Left colon (tissue), 2 donors: ENCODE results near the gene TRPV2. TPM values are rescaled to one million over a fixed set of nuclear protein-coding genes. Genes with fewer than 3 reads are reported as not detected.
"Not testable (repeated sequence)": the region's sequence is repeated elsewhere in the genome, so short reads cannot be mapped to it uniquely, and the experiment has no call there.

Experiments used
- ATAC-seq: fragments of 200-7000 bp; cut with Tn5 transposase; one replicate; pipeline ENCODE4 v1.9.1; 2020; ENCODE audit warnings: mild to moderate bottlenecking, moderate library complexity
- DNase-seq, 2 donors: peaks; one replicate each; pipeline ENCODE4 v3.0.0-alpha.2; 2020
- intact Hi-C, 2 donors: fragments of 100-400 bp; cut with DNase I in 1 of 2; cut with micrococcal nuclease in 1 of 2; formaldehyde crosslinking; loops; one replicate each; pipeline versions ENCODE4 v1.11.2 to v1.14.0; 2022; cut with DNase I, micrococcal nuclease
- long read RNA-seq: library from polyadenylated mRNA; unstranded; transcript quantifications from one replicate; pipeline ENCODE4 v2.0.0, GENCODE V29; 2021
- total RNA-seq, 2 donors: library from RNA; stranded (reverse); fragmentation: NEBNext Ultra II Directional; extraction: Animal tissue kit (Norgen Biotek cat#: 25700); gene quantifications; one replicate each; pipeline ENCODE4 v1.2.1, GENCODE V29; 2021
- donor health status: DM: no; HTN: no; CAD: no.
- donor health status: DM: yes; HTN: yes; CAD: no.

TRPV2 gene
- 1 to 10 TPM; 4.4 to 9.2 TPM for total RNA-seq
- long read RNA-seq, partial matches to known transcripts = 0 of 5 reads
- long read RNA-seq, other reads (novel, unspliced or antisense) = 3 of 5 reads

DNA sequence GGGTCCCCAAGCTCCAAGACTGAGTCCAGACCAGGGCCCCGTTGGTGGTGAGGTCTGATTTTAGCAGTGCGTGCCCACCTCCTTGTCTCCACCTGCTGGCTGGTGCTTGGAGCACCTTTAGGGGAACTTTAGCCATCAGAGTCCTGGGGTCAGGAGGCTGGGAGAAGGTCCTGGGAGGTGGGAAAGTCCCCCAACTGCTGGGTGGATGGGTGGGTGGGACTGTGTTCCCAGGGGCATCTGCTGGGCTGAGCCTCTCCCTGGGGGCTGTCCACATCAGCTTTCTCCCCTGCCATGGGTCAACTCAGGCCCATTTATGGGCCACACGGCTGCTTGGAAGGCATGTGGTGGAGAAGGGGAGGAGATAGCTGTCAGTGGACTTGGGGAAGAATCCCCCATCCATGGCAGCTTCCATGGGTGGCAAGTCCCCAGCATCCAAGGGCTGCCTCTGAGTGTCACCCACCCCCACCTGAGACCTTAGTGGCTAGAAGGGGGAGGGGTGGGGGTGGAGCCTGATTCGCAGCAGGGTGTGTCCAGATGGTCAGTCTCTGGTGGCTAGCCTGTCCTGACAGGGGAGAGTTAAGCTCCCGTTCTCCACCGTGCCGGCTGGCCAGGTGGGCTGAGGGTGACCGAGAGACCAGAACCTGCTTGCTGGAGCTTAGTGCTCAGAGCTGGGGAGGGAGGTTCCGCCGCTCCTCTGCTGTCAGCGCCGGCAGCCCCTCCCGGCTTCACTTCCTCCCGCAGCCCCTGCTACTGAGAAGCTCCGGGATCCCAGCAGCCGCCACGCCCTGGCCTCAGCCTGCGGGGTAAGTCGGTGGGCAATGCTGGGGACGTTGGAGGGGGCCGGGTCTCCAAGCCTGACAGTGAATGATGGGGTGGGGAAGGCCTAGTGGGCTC, at the start of gene TRPV2:
Gene TRPV2, plus strand, starts transcription at position 541 of the 894 bp plus-strand sequence. CDS start 2,098 bp downstream, outside the sequence.
- ATAC-seq = peak; percentile 76
- intact Hi-C loops = no loop called here
- DNase-seq = peak in 1 of 2 donors; percentile 66

DNA sequence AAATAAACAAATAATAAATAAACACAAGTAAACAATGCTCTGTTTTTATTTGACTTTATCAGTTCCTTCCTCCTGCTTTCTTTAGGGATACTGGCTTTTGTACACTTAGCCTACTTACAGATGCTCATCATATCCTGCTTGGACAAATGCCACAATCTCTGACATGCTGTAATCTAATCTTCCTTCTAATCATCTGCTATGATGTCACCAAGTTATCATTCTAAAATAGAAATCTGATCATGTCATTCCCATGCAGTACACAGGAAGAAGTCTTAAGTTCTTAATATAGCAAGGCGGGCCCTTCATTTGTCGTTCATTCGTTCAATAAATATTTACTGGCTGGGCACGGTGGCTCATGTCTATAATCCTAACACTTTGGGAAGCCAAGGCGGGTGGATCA, 43.6 kb upstream of the TRPV2 start:
- intact Hi-C loops = no loop called here
- ATAC-seq (peak; percentile 41), DNase-seq (no peak)

DNA sequence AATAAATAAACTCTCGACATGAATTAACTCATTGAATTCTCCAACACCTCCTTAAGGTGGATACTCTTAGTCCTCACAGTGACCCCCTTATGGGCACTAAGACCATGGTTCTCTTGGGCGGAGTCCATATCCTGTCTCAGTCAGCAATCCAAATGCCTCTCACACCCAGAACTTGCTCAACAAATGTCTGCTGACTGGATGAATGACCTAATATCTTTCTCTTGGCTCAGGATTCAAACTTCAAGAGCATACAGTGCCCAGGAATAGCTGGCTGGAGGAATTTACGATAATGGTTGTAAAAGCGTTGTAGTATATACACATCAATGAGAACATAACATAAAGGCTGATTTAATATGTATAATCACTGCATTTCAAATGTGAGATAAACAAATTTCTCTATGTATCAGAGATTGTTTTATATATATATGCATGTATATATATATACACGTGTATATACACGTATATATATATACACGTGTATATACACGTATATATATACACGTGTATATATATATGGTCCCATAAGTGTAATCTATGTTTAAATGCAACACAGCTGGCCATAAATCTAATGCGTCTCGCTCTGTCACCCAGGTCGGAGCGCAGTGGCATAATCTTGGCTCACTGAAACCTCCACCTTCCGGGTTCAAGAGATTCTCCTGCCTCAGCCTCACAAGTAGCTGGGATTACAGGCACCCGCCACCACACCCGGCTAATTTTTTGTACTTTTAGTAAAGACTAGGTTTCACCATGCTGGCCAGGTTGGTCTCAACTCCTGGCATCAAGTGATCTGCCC, 41.0 kb upstream of the TRPV2 start:
- ATAC-seq (peak; percentile 80), DNase-seq (peak in 1 of 2 donors; percentile 53)
- intact Hi-C loops = no loop called here

DNA sequence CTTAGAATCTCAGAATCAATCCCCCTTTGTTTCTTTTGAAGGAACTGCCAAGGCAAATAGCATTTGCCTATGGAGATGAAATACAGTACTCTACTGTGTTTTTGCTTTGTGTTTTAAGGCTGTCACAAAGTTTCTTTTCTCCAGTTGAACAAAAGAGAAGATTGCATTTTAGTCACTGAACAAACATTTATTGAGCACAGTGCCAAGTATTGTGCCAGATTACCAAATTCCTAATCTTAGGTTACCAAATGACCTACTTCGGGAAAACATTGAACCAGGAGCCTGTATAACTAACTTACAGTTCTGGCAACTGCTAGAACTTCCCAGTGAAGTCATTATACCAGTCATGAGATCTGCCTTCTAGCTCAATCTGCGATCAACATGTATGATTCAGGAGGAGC, 37.4 kb upstream of the TRPV2 start:
- intact Hi-C loops = no loop called here
- ATAC-seq (no peak), DNase-seq (no peak)

DNA sequence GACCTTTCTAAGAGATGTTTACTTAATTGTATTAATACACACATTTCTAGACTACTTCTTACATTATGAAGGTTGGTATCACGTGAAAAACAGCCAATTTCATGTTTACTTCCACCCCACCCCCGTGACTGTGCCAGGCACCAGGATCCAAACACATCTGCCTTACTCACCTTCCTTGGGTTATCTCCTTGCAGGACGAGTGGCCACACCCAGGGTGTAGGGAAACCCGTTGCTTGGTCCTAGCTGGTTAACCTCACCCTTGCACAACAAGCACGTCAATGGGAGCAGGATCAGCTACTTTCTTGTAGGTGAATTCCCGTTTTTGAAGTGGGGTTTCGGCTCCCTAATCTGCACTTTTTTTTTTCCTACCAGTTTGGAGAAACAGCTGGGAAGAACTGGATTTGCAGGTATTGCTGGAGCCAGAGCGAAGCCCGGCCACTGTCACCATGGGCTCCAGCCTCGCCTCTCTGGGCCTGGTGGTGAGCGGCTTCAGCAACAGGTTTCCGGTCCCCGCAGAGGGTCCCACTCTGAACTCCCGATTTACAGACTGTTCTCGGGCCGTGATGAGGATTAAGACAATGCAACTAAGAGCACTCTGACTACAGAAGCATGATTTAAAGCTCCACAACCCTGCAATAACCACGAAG, 36.6 kb upstream of the TRPV2 start:
- DNase-seq = peak; percentile 54 to 68
- ATAC-seq = peak; percentile 45
- intact Hi-C loops = no loop called here

DNA sequence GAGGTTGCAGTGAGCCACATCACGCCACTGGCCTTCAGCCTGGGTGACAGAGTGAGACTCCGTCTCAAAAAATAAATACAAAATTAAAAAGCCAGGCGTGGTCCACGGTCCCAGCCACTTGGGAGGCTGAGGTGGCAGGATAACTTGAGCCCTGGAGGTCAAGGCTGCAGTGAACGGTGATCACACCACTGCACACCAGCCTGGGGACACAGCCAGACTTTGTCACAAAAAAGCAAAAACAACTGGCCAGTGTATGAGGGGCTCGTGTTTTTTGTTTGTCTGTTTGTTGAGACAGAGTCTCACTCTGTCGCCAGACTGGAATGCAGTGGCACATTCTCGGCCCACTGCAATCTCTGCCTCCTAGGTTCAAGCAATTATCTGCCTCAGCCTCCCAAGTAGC, 35.7 kb upstream of the TRPV2 start:
- intact Hi-C loops = loop anchor here in 1 of 2 donors (10.0 kb wide), 1 partner anchor 145 kb away; no protein-coding TSS in a partner anchor
- ATAC-seq = no peak
- no peak for DNase-seq

GRCh38 chr17:16380640-16381495, 34.5 kb upstream of the TRPV2 start, which contains the start of gene UBB:
UBB (plus strand) TSS chr17:16381091; CDS start chr17:16381908, 817 bp downstream.
- intact Hi-C loops = loop anchor here in 1 of 2 donors (10.0 kb wide), 1 partner anchor 144 kb away; no protein-coding TSS in a partner anchor
- DNase-seq (peak; percentile 95 to 98), ATAC-seq (peak; percentile 92)

- intact Hi-C loops = loop anchor here in 1 of 2 donors (10.0 kb wide), 1 partner anchor 143 kb away; no protein-coding TSS in a partner anchor
- ATAC-seq (no peak), DNase-seq (peak in 1 of 2 donors; percentile 22)
Measured at GRCh38 chr17:16381496-16381820, 33.9 kb upstream of the TRPV2 start.

GRCh38 chr17:16383216-16383615, 32.2 kb upstream of the TRPV2 start:
- DNase-seq = no peak
- intact Hi-C loops = loop anchor here in 1 of 2 donors (10.0 kb wide), 1 partner anchor 142 kb away; no protein-coding TSS in a partner anchor
- no peak for ATAC-seq

GRCh38 chr17:16383772-16384287, 31.5 kb upstream of the TRPV2 start:
- no peak for ATAC-seq

DNA sequence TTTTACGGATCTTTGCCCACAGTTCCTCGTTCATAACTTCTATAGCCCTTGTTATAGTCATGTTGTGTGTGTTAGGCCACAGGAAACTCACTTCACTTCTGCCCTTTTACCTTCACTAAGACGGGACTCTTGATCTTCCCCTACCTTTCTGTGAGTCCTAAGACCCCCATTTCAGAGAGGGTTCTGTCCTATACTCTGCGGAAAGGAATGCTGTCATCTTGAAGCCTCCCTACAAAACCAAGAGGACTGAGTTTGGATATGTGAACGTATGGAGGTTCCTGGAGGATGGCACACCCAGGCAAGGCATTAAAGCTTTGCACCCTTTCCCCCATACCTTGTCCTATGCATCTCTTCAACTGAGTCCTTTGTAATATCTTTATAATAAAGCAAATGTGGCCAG, 30.8 kb upstream of the TRPV2 start:
- no peak for DNase-seq
- intact Hi-C loops = loop anchor here in 1 of 2 donors (10.0 kb wide), 1 partner anchor 140 kb away; no protein-coding TSS in a partner anchor
- no peak for ATAC-seq

More at GRCh38 chr17:16383772-16384287, 31.5 kb upstream of the TRPV2 start:
- DNase-seq = no peak
- intact Hi-C loops = loop anchor here in 1 of 2 donors (10.0 kb wide), 1 partner anchor 141 kb away; no protein-coding TSS in a partner anchor

- not testable (repeated sequence) for ATAC-seq
- intact Hi-C loops = loop anchor here in 1 of 2 donors (10.0 kb wide), 1 partner anchor 139 kb away; no protein-coding TSS in a partner anchor
- DNase-seq = peak in 1 of 2 donors; percentile 23
Measured at GRCh38 chr17:16386126-16386507, 29.3 kb upstream of the TRPV2 start.

DNA sequence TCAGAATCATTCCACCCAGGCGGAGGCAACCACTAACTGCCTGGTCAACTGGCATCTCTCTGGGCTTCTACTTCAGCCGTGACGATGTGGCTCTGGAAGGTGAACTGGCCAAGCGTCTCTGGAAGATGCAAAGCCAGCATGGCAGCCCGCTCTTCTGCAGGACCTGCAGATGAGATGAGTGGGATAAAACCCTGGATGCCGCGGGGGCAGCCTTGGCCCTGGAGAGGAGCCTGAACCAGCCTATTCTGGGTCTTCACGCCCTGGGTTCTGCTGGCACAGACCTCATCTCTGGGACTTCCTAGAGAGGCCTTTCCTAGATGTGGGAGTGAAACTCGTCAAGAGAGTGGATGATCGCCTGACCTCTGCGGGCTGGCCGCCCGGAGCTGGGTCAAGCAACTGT, 23.9 kb upstream of the TRPV2 start:
- no peak for ATAC-seq
- no peak for DNase-seq
- intact Hi-C loops = no loop called here

DNA sequence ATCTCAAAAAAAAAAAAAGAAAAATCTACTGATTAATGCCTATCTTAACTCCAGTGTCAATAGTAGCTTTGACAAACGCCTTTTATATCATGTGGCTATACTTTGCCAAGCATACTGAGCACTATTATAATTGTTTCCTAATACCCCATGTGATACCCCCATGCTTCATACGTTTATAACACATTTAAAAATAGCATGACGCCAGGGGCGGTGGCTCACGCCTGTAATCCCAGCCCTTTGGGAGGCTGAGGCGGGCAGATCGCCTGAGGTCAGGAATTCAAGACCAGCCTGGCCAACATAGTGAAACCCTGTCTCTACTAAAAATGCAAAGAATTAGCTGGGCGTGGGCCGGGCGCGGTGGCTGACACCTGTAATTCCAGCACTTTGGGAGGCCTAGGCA, 22.9 kb upstream of the TRPV2 start:
- DNase-seq, intact Hi-C loops, ATAC-seq: not testable (repeated sequence)

DNA sequence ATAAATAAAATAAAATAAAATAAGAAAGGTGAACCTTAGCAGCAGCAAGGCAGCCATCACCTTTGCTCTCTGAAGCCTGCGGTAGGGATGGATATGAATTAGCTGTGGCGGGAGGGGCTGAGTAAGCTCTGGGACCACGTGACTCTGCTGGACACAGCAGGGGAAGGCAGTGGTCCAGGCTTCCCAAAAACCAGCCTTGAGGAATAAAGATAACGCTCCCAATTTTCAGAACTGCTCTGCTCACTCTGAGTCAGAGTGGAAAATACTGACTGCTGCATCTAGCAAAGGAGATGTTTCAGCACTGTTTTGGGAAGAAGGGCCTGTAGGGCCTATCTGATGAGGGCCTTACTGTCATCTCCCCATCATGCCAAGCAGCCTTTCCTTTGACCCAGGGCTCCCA, 19.5 kb upstream of the TRPV2 start:
- intact Hi-C loops, ATAC-seq: not testable (repeated sequence)

DNA sequence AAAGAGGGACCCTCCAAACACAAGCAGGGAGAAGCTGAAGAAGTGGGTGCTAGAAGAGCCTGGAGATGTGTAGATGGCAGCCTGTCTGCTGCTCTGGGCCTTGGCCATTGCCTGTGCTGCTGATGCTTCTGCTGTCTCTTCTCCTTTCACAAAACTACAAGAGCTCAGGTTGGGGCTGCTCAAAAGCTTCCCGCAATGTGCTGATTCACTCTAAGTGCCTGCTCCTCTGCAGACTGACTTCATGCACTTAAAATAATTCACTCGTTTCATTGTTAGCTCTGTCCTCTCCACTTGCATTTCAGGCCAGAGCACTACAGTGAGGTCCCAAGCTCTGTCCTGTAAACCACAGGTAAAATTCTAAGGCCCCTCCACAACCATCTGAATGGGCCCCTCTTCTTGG, 18.7 kb upstream of the TRPV2 start:
- intact Hi-C loops, ATAC-seq, DNase-seq: not testable (repeated sequence)

More for the DNA sequence above, 19.5 kb upstream of the TRPV2 start:
- not testable (repeated sequence) for DNase-seq
